NCI-H1930 (cell line): Measurements from ENCODE around the gene IGF2.
A peak's percentile ranks its signal among the peaks of the same experiment; 100 is the strongest.

Source experiments
- DNase-seq, 2 experiments: peaks; one replicate each; lab custom pipeline; 2025; lab: John Stamatoyannopoulos, UW

The IGF2 gene

GRCh38 chr11:2169626-2170570, 30.7 kb upstream of the IGF2 start:
- no peak for DNase-seq

- DNase-seq = no peak
Measured at GRCh38 chr11:2169005-2169378, 29.8 kb upstream of the IGF2 start.

GRCh38 chr11:2168286-2169004, 29.3 kb upstream of the IGF2 start:
- DNase-seq = no peak

GRCh38 chr11:2167141-2168045, 28.2 kb upstream of the IGF2 start:
- no peak for DNase-seq

GRCh38 chr11:2166091-2166851, 27.1 kb upstream of the IGF2 start:
- DNase-seq = peak in 1 of 2 experiments; percentile 21

GRCh38 chr11:2165571-2165970, 26.4 kb upstream of the IGF2 start:
- no peak for DNase-seq

- no peak for DNase-seq
Measured at GRCh38 chr11:2164861-2165555, 25.8 kb upstream of the IGF2 start.

GRCh38 chr11:2164081-2164480, 24.9 kb upstream of the IGF2 start:
- DNase-seq = no peak

- no peak for DNase-seq
Measured at GRCh38 chr11:2163428-2163978, 24.3 kb upstream of the IGF2 start.

- DNase-seq = no peak
Measured at GRCh38 chr11:2160736-2161259, 21.6 kb upstream of the IGF2 start, which contains the start of gene INS. Gene INS (minus strand): TSS chr11:2161209. CDS start chr11:2160971, 238 bp downstream.

GRCh38 chr11:2159536-2160413, 20.6 kb upstream of the IGF2 start:
- DNase-seq = no peak

- no peak for DNase-seq
Measured at GRCh38 chr11:2158966-2159365, 19.8 kb upstream of the IGF2 start.

GRCh38 chr11:2158296-2158737, 19.1 kb upstream of the IGF2 start:
- DNase-seq = no peak

GRCh38 chr11:2157294-2158040, 18.3 kb upstream of the IGF2 start:
- no peak for DNase-seq

- peak; percentile 57 to 60 for DNase-seq
Measured at GRCh38 chr11:2156416-2157182, 17.4 kb upstream of the IGF2 start.

- no peak for DNase-seq
Measured at GRCh38 chr11:2155511-2155910, 16.3 kb upstream of the IGF2 start.

- DNase-seq = no peak
Measured at GRCh38 chr11:2154889-2155288, 15.7 kb upstream of the IGF2 start.
